Endothelial cell (in vitro differentiated cells): Measurements from ENCODE around the gene DST. TPM values are rescaled to one million over a fixed set of nuclear protein-coding genes. Genes with fewer than 3 reads are reported as not detected.

Experiments
- DNase-seq: peaks from one replicate; pipeline ENCODE4 v3.0.0; 2021; ENCODE audit warnings: low spot score
- H3K27ac Mint-ChIP-seq: one replicate; pipeline ENCODE4 v1.8.0; 2021; ENCODE audit warnings: mixed read lengths, inconsistent platforms; ENCODE audit not compliant: unreplicated experiment
- H3K27me3 Mint-ChIP-seq: one replicate; pipeline ENCODE4 v1.8.0; 2021; ENCODE audit warnings: mild to moderate bottlenecking, moderate library complexity, mixed read lengths, inconsistent platforms; ENCODE audit not compliant: unreplicated experiment
- H3K36me3 Mint-ChIP-seq: one replicate; pipeline ENCODE4 v1.8.0; 2021; ENCODE audit warnings: mild to moderate bottlenecking, low read depth, mixed read lengths, inconsistent platforms; ENCODE audit not compliant: unreplicated experiment
- H3K4me1 Mint-ChIP-seq: one replicate; pipeline ENCODE4 v1.8.0; 2021; ENCODE audit warnings: mild to moderate bottlenecking, mixed read lengths, inconsistent platforms; ENCODE audit not compliant: unreplicated experiment
- H3K4me3 Mint-ChIP-seq: one replicate; pipeline ENCODE4 v1.8.0; 2021; ENCODE audit warnings: mild to moderate bottlenecking, mixed read lengths, inconsistent platforms; ENCODE audit not compliant: unreplicated experiment
- H3K9me3 Mint-ChIP-seq: one replicate; pipeline ENCODE4 v1.8.0; 2021; ENCODE audit warnings: mixed read lengths, inconsistent platforms; ENCODE audit not compliant: unreplicated experiment
- CTCF ChIP-seq: fragments of 200-600 bp; sonication (generic); IDR thresholded peaks from one replicate; pipeline ENCODE4 v1.5.0; 2021; ENCODE audit warnings: antibody characterized with exemption; ENCODE audit not compliant: unreplicated experiment
- total RNA-seq: library from RNA; stranded (reverse); fragmentation: NEBNext Ultra II Directional; extraction: Animal tissue kit (Norgen Biotek cat#: 25700); gene quantifications from one replicate; pipeline ENCODE4 v1.2.1, GENCODE V29; 2021; ENCODE audit not compliant: unreplicated experiment

Gene DST
- total RNA-seq, 1 donor from 2014 or later: 284 TPM

DNA sequence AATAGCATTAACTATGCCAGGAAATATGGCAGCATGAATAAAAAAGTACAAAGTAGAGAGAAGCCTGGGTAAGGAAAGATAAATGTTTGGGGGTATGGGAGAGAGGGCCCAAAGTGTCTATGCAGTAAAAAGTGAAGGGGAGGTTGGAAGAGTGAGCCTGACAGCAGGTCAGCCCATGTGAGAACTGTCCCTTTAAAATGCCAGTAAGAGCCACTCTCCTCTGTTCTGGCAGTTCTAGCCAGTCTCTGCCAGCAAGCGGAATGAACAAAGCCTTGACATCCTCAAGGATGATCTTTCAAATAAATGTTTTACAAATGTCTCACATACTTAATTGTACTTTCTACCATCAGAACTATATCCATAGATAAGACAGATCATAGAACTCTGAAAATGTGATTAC, 164.5 kb downstream of the DST start:
- Mint-ChIP-seq H3K4me3 (no peak overlapping the region), H3K36me3 (peaks cover 50% of the 10 kb centered on the region), H3K9me3 (no peaks in the 10 kb centered on the region), H3K4me1 (no peaks in the 10 kb centered on the region), H3K27ac (no peak overlapping the region), H3K27me3 (peaks cover 6% of the 10 kb centered on the region)
- no peak for DNase-seq
- no peak for TF ChIP-seq CTCF

DNA sequence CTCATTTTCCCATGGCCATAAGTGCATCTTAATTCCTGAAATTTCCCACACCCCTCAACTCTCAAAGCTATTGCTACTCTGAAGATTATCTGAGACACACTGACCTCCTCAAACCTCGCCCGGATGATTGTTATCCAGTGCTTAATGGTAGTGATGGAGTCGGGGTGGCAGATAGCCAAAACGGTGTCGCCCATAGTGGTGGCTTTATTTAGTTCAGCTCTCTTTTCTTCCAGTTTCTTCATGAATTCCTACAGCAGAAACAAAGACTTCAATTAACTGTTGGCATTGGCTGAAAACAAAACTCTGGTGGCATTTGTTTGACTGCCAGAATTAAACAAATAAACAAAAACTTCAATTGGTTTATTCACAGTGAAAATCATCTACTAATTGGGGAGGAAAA, 165.4 kb downstream of the DST start:
- no peak for DNase-seq
- Mint-ChIP-seq H3K4me1 (no peaks in the 10 kb centered on the region), H3K27ac (no peak overlapping the region), H3K9me3 (no peaks in the 10 kb centered on the region), H3K27me3 (peaks cover 6% of the 10 kb centered on the region), H3K36me3 (peaks cover 51% of the 10 kb centered on the region), H3K4me3 (no peak overlapping the region)
- TF ChIP-seq CTCF: no peak

- DNase-seq: no peak
- TF ChIP-seq CTCF: no peak
- peak overlapping the region; percentile 61 for H3K4me3 Mint-ChIP-seq
- H3K4me1 Mint-ChIP-seq: no peaks in the 10 kb centered on the region
- H3K27me3 Mint-ChIP-seq: peaks cover 6% of the 10 kb centered on the region
- no peak overlapping the region for H3K27ac Mint-ChIP-seq
- no peaks in the 10 kb centered on the region for H3K9me3 Mint-ChIP-seq
- H3K36me3 Mint-ChIP-seq: peaks cover 46% of the 10 kb centered on the region
These were observed 166.8 kb downstream of the DST start for GRCh38 chr6:56475736-56476457.

DNA sequence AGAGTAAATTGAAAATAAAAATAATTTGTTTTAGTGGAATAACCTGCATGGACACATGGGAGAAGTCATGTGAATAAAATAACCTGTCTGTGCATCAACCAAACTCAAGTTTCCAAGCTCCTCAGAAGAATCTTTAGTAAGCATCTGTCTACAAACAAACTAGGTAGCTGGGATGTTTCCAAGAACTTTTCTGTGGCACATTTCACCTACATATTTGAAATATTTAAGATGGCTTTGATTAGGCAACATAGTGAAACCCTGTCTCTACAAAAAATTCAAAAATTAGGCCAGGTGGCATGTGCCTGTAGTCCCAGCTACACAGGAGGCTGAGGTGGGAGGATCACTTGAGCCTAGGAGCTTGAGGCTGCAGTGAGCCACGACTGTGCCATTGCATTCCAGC, 168.2 kb downstream of the DST start:
- no peak for DNase-seq
- Mint-ChIP-seq H3K27me3 (peaks cover 6% of the 10 kb centered on the region), H3K4me1 (no peaks in the 10 kb centered on the region), H3K27ac (no peak overlapping the region), H3K4me3 (no peak overlapping the region), H3K9me3 (no peaks in the 10 kb centered on the region), H3K36me3 (peaks cover 38% of the 10 kb centered on the region)
- TF ChIP-seq CTCF: no peak

GRCh38 chr6:56463443-56463842, 179.2 kb downstream of the DST start:
- Mint-ChIP-seq H3K9me3 (no peaks in the 10 kb centered on the region), H3K36me3 (peaks cover 37% of the 10 kb centered on the region), H3K4me3 (no peak overlapping the region), H3K4me1 (peaks cover 16% of the 10 kb centered on the region), H3K27me3 (no peaks in the 10 kb centered on the region), H3K27ac (no peak overlapping the region)
- no peak for DNase-seq
- TF ChIP-seq CTCF: no peak
